GM18526 (cell line): Measurements from ENCODE around the gene OR10P1.

Experiments used
- POLR2A ChIP-seq: IDR thresholded peaks from 3 replicates; pipeline ENCODE4 v1.6.1; 2011; ENCODE audit not compliant: insufficient read length; ENCODE audit errors: extremely low read depth

Gene OR10P1

DNA sequence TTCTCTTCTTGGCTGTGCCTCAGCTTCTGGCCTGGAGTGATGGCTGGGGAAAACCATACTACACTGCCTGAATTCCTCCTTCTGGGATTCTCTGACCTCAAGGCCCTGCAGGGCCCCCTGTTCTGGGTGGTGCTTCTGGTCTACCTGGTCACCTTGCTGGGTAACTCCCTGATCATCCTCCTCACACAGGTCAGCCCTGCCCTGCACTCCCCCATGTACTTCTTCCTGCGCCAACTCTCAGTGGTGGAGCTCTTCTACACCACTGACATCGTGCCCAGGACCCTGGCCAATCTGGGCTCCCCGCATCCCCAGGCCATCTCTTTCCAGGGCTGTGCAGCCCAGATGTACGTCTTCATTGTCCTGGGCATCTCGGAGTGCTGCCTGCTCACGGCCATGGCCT lies at the start of gene OR10P1:
TSS of gene OR10P1 (plus strand) at position 40 of the 400 bp plus-strand sequence. CDS start at position 40, 0 bp downstream.
- no peak for TF ChIP-seq POLR2A

DNA sequence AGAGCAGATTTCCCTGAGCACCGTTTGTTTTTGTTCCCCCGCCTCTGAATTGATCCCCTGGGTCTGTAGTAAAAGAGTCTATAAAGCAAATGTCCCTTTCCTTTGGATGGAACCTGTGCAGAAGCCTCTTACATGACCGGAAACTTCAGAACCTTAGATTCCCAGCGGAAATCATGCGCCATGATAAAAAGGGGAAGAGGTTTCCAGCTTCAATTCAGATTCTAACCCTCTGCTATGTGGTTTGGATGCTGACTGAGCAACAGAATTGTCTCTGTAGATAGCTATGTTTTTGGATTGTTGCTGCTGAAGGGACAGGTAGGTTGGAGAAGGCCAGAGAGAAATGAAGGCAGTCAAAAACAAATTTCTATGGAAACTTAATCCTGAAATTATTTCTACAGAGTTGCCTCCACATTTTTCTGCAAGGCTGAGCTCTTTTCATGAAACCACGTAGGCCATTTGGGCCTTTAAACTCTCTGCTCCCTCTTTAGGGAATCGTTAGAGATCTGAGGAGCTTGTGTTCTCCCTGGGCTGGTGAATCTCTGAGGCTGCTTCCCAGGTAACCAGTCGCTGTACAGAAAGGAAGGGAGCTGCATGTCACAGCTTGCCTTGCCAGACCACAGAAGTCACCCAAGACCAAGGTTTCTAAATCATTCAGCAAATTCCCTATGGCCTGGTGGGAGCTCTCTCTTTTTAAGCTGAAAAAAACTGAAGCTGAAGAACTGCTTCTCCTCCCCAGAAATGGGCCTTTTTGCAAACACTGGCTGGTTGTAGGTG lies 28.7 kb upstream of the OR10P1 start:
- no peak for TF ChIP-seq POLR2A

DNA sequence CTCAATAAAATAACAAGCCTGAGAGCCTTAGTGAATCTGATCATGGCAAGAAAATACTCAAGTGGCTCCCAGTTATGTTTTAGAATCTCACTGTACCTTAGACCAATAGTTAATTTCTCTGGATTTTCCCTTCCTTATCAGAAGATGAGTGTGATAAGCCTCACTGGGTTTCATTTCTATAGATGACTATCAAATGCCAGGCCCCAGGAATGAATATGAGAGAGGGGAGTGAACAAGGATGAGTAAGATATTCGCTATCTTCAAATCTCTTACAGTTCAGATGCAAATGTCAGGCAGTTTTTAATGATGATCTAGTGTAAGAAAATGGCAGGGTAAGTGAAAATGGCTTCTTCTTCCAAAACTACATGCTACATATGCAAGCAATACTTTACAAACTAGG lies 26.1 kb upstream of the OR10P1 start:
- TF ChIP-seq POLR2A = no peak

DNA sequence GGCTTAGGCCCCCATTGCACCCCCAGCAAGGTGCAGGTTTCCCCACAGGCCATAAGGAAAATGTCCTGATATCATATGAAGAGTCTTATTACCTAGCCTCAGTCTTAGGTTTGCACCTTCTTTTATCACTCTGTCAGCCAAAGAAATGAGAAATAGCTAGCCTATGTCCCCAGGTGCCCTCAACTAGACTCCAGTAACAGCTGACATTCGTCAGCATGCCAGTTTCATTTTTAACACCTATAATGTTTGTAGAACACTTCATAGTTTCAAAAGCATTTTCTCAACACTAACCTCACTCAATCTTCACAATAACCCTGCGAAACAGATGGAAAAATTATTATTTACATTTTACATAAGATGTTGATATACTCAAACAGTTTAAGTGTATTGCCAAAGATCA lies 24.0 kb upstream of the OR10P1 start:
- TF ChIP-seq POLR2A = no peak

DNA sequence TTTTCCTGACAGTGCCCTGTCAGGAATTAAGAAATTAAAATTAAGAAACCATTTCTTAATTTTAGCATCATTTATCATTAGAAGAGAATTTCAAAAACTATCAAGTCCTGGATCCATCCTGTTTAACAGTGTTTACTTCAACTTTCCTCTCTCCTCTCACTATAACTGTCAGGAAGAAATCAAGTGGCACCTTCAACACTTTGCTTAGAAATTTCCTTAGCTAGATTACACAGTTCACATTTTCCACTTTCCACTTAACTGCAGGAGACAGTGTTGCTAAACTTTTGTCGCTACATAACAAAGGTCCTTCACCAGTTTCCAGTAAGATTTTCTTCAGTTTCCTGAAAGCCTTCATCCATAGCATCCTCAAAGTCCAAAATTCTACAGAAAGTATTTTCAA lies 21.9 kb upstream of the OR10P1 start:
- no peak for TF ChIP-seq POLR2A

DNA sequence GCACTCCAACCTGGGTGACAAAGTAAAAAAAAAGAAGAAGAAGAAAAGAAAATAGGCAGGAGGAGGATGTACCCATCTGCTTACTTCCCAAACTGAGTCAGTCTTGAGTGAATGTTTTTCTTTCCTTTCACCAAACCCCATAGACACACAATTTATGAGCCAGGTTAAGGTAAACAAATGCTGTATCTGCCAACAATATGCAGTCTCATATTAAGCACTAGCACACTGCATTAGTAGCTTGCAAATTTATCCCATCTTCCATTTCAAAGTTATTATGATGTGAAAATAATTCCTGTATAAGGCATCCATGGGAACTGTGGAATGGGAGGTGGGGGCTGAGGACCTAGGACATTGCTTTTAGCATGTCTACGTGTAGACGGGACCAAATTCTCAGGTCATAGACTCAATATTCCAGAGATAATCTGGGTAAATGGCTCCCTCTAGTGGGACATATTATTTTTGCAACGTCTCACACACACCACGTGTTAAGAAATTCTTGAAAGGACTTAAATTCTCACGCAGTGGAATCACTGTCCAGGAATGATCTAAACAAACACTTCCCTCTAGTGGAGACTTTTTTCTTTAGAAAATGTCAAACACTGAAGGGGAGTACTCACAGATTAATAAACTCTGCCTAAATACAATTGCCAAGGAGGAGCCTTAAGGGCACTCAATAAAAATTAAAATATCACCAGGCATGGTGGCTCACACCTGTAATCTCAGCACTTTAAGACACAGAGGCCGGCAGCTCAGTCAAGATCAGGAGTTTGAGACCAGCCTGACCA lies 17.1 kb upstream of the OR10P1 start:
- TF ChIP-seq POLR2A = no peak

DNA sequence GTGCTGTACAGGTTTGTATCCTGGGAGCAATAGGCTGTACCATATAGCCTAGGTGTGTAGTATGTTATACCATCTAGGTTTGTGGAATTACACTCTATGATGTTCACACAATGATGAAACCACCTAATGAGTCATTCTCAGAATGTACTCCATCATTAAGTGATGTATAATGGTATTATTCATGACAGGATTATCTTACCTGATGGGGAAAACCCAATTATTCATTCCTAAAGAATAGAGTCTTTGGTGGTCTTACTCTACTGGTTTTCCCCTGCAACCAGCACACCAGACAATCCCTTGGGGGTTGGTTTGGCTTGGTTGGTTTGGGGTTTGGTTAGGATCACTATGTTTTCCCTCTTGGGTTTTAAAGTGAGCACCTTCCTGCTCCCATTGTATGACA lies 12.6 kb upstream of the OR10P1 start:
- no peak for TF ChIP-seq POLR2A

DNA sequence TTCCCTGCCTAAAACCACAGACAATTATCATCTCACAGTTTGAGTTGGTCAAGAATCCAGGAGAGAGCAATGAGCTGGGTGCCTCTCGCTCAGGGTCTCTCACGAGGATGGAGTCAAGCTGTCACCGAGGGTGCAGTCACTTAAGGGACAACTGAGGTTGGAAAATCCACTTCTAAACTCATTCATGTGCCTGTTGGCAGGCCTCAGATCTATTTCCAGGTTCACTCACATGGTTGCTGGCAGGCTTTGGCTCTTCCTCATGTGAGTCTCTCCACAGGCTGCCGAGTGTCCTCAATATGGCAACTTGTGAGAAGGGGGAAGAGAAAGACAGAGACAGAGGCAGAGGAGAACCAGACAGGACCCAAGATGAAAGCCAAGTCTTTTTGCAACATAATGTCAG lies 10.5 kb upstream of the OR10P1 start:
- no peak for TF ChIP-seq POLR2A

DNA sequence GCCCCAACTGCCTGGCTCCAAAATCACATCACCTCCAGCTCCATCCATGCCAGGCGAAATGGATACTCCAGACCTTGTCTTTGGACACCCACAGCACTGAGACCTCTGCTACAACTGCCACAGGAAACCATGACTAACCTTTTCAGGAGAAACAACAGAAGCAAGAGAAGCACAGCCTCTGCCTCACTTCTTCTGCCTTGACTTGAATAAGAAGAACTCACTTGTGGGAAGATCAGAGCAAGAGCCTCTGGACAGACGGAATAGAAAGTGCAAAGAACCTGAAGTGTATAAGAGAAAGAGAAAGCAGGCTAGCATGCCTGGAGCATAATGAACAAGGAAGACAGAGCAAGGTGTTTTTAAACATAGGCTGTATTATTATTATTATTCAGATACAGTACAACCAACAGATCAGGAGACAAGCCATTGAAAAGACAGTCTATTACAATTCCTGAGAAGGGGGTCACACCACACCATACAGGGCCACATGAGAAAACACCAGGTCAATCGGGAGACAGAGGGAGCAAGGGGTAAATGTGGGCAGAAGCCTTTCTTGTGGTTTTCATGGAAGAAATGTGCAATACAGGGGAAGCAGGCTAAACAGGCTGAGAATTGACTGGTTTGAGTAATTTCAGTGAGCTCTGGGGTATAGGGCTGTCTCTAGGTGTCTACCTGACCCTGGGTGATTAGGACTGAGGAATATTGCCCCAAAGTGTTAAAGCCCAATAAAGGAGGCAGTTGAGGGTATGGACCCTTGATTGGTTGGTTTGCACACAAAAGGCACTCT lies 7.4 kb upstream of the OR10P1 start:
- TF ChIP-seq POLR2A = no peak

GRCh38 chr12:55631056-55631455 lies 5.6 kb upstream of the OR10P1 start:
- no peak for TF ChIP-seq POLR2A

DNA sequence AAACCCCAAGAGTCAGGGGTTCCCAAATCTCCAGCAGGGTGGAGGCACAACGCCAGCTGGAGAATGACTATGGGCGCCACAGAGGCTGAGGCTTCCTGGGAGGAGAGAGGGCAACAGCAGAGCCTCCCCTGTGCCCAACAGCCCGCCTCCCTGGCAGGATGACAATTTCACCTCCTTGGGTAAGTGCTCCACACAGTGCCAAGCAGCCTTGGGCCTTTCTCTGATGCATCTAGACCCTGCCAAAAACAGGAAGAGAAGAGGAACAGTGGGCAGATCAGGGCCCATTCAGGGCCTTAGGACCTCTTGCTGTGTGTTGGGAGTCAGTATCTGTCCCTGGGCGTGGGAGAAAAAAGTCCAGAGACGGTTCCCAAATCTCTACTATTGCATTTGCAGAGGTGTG lies 5.0 kb upstream of the OR10P1 start:
- no peak for TF ChIP-seq POLR2A

DNA sequence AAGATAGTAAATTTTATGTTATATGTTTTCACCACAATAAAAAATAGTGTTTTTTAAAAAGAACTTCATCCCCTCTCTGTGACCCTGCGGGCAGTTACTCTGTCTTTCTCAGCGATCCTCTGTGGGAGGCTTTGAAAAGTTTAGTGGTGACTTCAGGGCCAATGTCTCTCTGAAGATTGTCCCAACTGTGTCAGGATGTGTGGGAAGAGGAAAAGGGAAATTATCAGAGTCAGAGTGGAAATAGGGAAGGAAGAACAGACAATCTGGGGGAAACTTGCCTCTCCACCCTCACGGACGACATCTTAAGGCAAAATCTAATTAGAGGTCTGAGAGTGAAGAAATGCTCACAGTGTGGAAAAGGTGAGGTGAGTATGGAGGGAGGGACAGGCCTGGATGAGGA lies 3.5 kb upstream of the OR10P1 start:
- TF ChIP-seq POLR2A = no peak

GRCh38 chr12:55636116-55636655 lies 506 bp upstream of the OR10P1 start:
- TF ChIP-seq POLR2A = no peak

- no peak for TF ChIP-seq POLR2A
These were observed 775 bp downstream of the OR10P1 start for GRCh38 chr12:55637467-55637866.

GRCh38 chr12:55641595-55641994 lies 4.9 kb downstream of the OR10P1 start:
- TF ChIP-seq POLR2A = no peak
